DMS153 treated with DMSO at 0.1 percent for 48 hours (cell line): ENCODE results near the gene HNRNPUL1.

Experiments used
- DNase-seq: peaks from one replicate; lab custom pipeline; 2025; ENCODE audit not compliant: unreplicated experiment; lab: John Stamatoyannopoulos, UW

The HNRNPUL1 gene

DNA sequence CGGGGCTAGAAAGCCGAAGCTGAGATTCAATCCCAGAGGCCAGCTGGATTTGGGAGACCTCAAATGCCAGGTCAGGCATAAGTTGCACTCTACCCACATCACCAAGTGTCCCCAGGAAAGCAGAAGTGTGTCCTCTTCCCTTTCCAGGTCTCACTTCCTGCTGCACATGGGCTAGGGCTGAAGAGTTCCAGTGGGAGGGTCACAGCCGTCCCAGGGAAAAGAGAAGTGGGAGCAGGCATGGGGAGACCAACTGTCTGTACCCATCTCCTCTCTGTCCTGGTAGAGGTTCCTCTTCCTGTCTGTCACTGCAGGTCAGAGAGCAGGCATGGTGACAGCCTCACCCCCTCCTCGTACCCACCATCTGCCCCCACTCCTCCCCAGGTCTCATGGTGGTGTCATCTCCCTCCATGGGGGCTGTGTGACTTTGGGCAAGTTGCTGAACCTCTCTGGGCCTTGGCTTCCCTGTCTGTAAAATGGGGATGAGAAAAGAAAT is 30.4 kb upstream of the HNRNPUL1 start:
- no peak for DNase-seq

DNA sequence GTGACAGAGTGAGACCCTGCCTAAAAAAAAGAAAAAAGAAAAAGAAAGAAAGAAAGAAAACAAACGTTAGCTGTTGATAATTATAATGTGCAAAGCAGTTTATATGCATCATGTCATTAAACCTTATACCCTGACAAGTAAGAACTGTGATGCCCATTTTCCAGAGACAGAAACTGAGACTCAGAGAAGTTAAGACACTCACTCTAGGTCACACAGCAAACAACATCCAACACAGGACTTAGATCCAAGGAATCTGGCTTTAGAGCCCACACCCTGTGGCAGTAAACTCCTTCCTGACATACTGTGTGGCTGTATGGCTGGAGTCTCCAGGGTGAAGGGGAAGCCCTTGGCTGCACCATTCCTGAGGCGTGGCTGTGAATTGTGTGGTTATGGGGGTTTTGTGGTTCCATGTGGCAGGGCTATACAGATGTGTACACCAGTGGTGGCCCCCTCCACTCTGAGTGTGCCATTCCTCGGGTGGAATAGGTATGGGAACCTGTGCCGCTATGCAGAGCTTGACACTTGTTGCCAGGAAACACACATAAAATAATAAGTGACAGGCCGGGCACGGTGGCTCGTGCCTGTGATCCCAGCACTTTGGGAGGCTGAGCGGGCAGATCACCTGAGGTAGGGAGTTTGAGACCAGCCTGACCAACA is 29.5 kb upstream of the HNRNPUL1 start:
- DNase-seq = no peak

DNA sequence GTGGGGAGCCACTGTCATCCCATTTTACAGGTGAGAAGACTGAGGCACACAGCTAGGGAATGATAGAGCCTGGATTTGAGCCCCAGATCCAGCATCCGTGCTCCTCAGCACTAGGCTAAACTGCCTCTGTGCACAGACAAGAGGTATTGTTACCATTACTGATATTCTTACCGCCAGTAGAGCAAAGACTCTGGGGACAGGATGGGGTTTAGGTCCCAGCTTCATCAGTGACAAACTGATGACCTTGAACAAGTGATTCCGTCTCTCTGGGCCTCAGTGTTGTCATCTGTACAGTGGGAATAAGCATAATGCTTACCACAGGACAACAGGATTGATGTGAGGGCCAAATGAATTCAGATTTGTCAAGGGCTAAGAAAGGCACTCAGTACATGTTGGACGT is 28.7 kb upstream of the HNRNPUL1 start:
- DNase-seq = no peak

DNA sequence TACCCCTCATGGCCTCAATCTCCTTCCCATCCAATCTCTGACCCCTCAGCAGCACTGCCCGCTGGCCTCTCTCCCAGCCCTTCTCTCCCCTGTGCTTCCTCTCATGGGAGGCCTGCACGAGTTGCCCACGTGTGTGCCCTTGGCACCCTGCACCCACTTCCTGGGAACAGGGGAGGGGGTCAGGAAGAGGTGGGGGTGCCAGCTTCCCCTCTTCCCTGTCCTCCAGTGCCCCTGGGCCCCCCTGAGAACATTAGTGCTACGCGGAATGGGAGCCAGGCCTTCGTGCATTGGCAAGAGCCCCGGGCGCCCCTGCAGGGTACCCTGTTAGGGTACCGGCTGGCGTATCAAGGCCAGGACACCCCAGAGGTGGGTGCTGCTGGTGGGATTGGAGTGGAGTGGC is 25.9 kb upstream of the HNRNPUL1 start:
- DNase-seq = no peak

DNA sequence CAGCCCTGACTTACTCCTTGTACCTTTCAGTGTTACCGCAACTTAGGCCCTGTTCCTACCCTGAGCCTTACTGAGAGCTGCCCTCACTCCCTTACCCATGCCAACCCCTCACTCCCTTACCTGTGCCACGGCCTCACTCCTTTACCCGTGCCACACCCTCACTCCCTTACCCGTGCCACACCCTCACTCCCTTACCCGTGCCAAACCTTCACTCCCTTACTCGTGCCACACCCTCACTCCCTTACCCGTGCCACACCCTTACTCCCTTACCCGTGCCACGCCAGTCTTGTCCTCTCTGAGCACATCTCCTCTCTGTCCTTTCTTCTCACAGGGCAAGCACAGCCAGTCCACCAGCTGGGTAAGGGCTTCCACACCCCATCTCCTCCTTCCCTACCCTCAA is 24.8 kb upstream of the HNRNPUL1 start:
- DNase-seq = no peak

DNA sequence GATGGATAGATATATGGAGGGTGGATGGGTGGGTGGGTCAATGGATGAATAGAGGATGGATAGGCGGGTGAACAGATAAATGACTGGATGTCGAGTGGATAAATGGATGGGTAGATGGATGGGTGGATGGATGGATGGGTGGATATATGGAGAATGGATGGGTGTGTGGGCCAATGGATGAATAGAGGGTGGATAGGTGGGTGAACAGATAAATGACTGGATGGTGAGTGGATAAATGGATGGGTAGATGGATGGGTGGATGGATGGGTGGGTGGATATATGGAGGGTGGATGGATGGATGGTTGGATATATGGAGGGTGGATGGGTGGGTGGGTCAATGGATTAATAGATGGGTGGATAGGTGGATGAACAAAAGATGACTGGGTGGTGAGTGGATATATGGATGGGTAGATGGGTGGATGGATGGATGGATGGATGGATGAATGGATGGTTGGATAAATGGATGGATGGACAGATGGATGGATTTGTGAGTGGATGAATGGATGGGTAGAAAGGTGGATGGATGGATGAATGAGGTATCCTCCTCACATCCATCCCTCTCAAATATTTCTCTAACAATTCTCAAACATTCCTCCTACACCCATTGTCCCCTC is 24.1 kb upstream of the HNRNPUL1 start:
- DNase-seq = no peak

DNA sequence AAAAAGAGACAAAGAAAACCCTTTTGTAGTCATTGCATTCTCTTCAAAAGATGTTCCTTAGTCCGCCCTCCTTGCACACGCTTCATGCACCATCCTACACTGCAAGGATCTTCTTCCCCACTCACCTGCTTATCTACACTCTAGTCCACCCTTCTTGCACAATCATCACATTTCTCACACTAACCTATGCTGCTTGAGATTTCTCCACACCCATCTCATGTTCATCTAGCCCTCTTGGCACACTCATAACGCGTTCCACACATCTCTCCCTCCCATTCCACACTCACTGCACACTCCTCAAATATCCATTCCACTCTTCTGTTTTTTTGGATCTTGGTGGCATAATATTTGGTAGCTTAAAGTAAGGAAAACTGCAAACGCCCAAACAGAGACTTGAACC is 22.3 kb upstream of the HNRNPUL1 start:
- DNase-seq = no peak

DNA sequence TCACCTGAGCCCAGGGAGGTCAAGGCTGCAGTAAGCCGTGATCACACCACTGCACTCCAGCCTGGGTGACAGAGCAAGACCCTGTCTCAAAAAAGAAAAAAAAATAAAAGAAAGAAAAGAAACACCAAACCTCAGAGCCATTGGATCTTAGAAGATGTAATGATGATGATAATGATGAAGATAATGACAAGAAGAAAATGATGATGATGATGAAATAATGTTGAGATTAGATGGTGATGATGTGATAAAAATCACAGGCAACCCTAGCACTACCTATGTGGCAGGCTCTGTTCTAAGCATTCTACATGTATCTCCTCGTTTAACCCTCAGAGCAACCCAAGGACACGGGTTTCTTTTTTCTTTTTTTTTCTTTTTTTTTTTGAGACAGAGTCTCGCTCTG is 20.1 kb upstream of the HNRNPUL1 start:
- DNase-seq = no peak

DNA sequence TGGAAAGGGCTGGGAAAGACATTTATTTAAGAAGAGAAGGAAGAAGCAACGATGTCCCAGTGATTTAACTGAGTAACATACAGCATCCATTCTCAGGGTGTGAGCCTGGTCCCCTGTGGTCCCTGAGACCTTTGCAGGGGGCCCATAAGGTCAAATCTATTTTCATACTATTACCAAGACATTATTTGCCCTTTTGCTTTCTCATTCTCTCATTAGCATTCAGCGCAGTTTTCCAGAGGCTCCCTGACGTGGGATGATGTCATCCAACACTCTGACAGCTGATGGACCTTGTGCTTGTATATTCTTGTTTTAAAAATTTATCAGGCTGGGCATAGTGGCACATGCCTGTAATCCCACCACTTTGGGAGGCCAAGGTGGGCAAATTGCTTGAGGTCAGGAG is 18.3 kb upstream of the HNRNPUL1 start:
- no peak for DNase-seq

DNA sequence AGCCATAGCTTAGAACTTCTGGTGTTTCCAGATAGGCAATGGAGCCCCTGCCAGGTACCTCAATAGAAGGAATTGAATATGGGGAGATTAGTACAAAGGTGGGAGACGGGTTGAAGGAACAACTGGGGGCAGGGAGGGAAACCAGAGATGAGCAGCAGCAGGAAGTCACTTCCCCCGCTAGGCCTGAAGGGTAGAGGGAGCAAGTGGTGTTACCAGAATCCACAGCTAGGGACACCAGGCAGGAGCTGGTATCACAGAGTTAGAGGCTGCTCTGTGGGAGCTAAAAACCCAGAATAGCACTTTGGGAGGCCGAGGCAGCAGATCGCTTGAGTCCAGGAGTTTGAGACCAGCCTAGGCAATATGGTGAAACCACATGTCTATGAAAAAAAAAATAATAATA is 15.3 kb upstream of the HNRNPUL1 start:
- no peak for DNase-seq

DNA sequence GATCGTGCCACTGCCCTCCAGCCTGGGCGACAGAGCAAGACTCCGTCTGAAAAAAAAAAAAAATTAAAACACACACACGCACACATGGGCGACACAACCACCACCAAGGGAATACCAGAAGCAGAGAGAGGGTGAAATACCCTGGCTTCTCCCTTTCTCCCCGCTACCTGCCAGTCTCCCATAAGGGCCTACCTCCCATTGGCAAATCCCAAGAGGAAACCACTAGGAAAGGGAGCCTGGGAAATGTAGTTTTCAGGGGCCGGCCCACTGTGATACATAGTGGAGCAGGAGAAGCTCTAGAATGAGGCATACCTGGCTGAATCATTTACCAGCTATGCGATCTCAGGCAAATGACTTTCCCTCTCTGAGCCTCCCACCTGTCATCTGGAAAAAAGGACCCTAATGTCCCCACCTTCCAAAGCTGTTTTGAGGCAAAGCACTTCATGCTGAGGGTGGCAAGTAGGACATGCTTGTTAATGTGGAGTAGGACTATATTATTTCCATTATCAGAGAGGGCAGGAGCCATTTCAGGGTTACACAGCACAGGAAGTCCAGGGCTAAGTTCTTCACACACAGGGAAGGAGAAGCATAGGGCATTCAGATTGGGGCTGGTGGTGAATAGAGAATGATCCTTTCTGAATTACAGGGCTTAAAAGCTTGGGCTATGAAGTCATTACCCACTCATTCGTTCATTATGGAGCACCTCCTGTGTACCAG is 14.3 kb upstream of the HNRNPUL1 start:
- no peak for DNase-seq

DNA sequence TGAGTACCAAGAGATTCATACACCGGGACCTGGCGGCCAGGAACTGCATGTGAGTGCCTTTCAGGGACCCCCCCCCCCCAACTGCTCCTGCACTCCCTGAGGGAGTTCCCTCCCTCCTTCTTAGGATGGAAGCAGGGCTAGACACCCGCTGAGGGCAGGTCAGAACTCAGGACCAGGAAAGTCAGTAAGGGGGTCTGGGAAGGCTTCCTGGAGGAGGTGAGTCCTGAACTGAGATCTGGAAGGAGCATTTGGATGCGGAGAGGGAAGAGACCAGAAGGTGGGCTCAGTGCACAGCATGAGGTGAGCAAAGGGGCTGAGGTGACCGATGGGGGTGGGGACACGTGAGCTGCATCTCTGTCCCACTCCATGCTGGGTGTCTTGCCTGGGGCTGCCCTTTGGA is 10.5 kb upstream of the HNRNPUL1 start:
- no peak for DNase-seq

DNA sequence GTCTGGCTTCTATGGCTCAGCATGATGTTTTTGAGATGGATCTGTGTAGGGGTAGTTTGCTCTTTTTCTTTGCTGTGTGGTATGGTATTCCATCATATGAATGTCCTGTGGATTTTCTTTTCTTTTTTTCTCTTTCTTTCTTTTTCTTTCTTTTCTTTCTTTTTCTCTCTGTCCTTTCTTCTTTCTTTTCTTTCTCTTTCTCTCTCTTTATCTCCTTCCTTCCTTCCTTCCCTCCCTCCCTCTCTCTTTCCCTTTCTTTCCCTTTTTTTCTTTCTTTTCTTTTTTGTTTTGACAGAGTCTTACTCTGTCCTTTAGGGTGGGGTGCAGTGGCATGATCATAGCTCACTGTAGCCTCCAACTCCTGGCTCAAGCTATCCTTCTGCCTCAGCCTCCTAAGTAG is 9.0 kb upstream of the HNRNPUL1 start:
- DNase-seq = no peak

DNA sequence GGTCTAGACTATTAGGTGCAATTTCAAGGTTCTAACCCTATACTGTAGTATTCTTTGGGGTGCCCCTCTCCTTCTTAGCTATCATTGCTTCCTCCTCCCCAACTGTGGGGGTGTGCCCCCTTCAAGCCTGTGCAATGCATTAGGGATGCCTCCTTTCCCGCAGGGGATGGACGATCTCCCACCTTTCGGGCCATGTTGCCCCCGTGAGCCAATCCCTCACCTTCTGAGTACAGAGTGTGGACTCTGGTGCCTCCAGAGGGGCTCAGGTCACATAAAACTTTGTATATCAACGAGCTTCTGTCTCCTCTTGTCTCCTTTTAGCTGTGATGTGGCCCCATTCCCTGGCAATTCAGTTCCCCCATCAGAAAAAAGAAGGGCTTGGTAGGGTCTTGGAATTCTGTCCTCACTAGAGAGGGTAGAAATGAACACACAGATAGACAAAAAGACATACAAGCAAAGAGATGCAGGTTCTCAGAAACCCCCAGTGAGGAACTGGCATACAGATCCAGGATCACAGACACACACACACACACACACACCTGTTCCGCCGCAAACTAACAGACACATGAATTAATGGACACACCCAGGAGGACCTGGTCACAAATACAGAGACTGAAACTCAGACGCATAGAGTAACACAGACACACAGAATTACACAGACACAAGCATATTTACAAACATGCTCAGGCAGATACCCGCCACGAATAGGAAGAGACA is 2.5 kb upstream of the HNRNPUL1 start:
- DNase-seq = no peak

DNA sequence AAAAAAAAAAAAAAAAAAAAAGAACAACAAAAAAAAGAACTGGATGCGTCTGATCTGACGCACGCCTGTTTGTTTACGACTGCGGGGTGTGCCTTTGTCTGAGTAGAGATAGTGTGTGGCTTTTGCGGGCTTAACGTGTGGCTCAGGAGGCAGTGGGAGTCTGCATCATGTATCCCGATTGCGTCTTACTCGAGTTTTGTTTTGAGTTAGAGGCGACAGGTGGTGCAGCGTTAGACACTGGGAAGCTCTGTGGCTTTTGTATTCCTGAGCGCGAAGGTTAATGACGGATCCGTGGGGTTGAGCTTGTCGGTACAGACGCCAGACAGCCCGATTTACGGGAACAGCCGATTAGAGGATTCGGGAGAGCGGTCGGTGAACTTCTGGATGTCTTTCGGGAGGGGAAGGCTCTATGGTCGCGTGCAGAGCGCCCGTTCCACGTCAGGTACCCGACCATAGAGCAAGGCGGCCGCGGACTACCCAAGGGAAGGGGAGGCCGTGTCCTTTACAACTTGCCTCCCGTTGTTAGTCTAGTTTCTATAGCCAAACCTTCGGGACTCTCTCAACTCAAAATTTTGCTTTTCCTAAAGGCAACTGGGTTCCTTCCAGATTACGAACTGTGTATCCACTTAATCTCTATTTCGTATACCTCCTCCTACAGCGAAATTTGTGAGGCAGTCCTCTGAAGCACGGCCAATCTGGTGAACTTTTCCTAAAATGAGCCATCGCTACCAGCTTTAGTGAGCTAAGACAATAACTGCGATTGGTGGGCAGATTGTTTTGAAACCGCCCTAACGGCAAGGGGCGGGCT is 926 bp upstream of the HNRNPUL1 start:
- DNase-seq = no peak

DNA sequence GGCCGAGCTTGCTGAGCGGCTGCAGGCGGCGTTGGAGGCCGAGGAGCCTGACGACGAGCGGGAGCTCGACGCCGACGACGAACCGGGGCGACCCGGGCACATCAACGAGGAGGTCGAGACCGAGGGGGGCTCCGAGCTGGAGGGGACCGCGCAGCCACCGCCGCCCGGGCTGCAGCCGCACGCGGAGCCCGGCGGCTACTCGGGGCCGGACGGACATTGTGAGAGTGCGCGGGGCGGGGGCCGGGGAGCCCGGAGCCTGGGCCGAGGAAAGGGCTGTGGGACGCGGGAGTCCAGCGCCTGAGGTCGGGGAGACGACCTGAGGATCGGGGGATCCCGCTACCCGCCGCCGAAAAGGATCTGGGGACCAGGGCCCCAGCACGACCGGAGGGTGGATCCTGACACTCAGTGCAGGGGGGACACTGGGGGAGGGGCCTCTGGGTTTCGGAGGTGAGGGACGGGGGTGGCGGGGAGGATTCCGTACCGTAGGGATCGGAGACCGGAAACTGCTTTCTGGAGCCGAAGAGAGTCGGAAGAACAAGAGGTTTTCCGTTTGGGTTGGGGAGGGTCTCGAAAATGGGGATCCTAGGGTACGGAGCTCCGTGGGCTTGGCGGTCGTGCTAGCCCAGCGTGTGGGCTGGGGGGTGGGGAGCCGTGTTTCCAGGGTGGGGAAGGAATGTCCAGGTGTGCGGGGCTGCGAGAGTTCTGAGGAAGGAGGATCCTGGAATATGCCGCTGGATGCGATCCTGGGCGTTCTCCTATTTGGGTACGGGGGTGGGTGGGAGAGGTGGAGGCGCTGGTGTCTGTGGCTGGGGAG is 616 bp downstream of the HNRNPUL1 start:
- peak; percentile 4 for DNase-seq

DNA sequence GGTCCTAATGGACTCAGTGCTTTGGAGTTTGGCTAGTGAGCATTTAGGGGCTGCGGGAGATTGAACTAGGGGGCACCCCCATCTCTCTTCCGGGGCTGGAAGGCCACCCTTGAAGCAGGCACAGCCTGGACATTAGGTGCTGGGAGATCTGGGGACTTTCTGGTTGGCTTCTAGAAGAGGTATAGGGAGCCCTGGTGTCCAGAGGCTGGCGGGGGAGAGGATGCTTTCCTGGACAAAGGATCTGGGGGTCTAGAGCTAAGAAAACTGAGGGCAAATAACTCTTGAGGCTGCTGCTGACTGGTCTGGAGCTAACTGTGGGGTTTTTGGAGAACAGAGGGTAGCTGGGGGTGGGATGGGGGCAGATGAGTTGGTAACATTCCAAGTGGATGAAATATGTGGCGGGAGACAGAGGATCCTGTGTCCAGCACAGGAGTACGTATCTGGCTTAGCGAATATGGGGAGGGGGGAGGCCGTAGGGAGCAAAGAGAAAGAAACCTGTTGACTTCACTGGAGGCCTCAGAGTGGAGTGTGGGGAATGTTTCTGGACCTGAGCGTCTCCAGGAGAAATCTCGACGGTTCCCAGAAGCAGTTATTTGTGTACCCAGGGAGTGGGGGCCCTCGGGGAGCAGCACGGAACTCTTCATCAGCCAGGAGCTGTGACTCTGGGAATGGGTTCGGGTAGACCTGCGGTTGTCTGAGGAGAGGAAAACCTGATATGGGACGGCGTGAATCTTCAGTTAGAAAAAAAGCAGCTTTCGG is 1.4 kb downstream of the HNRNPUL1 start:
- no peak for DNase-seq

DNA sequence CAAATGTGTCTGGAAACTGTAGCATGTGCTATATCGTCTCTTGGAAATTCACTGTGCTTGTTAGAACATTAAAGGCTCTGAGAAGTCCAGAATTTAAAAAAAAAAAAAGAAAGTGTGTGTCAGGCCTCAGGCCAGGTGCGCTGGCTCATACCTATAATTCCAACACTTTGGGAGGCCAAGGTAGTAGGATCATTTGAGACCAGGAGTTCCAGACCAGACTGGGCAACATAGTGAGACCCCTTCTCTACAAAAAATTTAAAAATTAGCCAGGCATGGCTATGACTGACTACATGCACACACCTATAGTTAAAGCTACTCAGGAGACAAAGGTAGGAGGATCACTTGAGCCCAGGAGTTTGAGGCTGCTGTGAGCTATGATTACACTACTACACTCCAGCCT is 4.9 kb downstream of the HNRNPUL1 start:
- DNase-seq = no peak

DNA sequence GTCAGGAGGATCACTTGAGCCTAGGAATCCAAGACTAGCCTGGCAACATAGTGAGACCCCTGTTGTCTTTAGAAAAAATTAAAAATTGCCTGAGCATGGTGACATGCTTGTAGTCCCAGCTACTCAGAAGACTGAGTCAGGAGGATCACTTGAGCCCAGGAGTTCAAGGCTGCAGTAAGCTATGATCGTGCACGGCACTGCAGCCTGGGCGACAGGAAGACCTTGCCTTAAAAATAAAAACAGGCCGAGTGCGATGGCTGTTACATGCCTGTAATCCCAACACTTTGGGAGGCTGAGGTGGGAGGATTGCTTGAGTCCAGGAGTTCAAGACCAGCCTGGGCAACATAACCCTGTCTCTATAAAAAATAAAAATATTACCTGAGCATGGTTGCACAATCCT is 5.4 kb downstream of the HNRNPUL1 start:
- no peak for DNase-seq
